Stimulated activated CD4-positive, alpha-beta T cell treated with anti-CD3 and anti-CD28 coated beads, Interleukin-1b, Interleukin-23, amount 100 ng/mL, for 4 hours (primary cell): Measurements from ENCODE around the gene EIF1AX.
A peak's percentile ranks its signal among the peaks of the same experiment; 100 is the strongest.
"Not testable (repeated sequence)": the region's sequence is repeated elsewhere in the genome, so short reads cannot be mapped to it uniquely, and the experiment has no call there.

ENCODE experiments used
- DNase-seq, 2 donors: peaks; one replicate each; pipeline ENCODE4 v3.0.0-alpha.2; 2020; ENCODE audit warnings: low read depth in 2 of 2

EIF1AX gene

GRCh38 chrX:20141281-20142220, at the start of gene EIF1AX:
EIF1AX (minus strand) TSS chrX:20141838; CDS start chrX:20141640, 198 bp downstream.
- peak; percentile 86 to 98 for DNase-seq

GRCh38 chrX:20189171-20189570, 47.5 kb upstream of the EIF1AX start:
- no peak for DNase-seq

GRCh38 chrX:20181598-20182329, 40.1 kb upstream of the EIF1AX start:
- DNase-seq: no peak

- no peak for DNase-seq
Observed at GRCh38 chrX:20177093-20177492, 35.5 kb upstream of the EIF1AX start.

GRCh38 chrX:20173856-20174255, 32.2 kb upstream of the EIF1AX start:
- DNase-seq: no peak

GRCh38 chrX:20173313-20173712, 31.7 kb upstream of the EIF1AX start:
- DNase-seq: no peak

- no peak for DNase-seq
Observed at GRCh38 chrX:20171887-20172286, 30.2 kb upstream of the EIF1AX start.

GRCh38 chrX:20162516-20162915, 20.9 kb upstream of the EIF1AX start:
- not testable (repeated sequence) for DNase-seq

GRCh38 chrX:20159797-20160385, 18.3 kb upstream of the EIF1AX start:
- DNase-seq: no peak

- DNase-seq: no peak
Observed at GRCh38 chrX:20151689-20152088, 10.1 kb upstream of the EIF1AX start.

GRCh38 chrX:20149326-20149725, 7.7 kb upstream of the EIF1AX start:
- DNase-seq: no peak

- DNase-seq: no peak
Observed at GRCh38 chrX:20147561-20147960, 5.9 kb upstream of the EIF1AX start.

- DNase-seq: no peak
Observed at GRCh38 chrX:20144491-20144890, 2.9 kb upstream of the EIF1AX start.

- no peak for DNase-seq
Observed at GRCh38 chrX:20143561-20143960, 1.9 kb upstream of the EIF1AX start.

- DNase-seq: no peak
Observed at GRCh38 chrX:20143111-20143510, 1.5 kb upstream of the EIF1AX start.

- DNase-seq: no peak
Observed at GRCh38 chrX:20140420-20140819, 1.2 kb downstream of the EIF1AX start.

- no peak for DNase-seq
Observed at GRCh38 chrX:20139966-20140365, 1.7 kb downstream of the EIF1AX start.

- DNase-seq: no peak
Observed at GRCh38 chrX:20135944-20136343, 5.7 kb downstream of the EIF1AX start.

GRCh38 chrX:20132666-20133065, 9.0 kb downstream of the EIF1AX start:
- no peak for DNase-seq

- no peak for DNase-seq
Observed at GRCh38 chrX:20130357-20130756, 11.3 kb downstream of the EIF1AX start.

GRCh38 chrX:20129547-20129946, 12.1 kb downstream of the EIF1AX start:
- no peak for DNase-seq

- no peak for DNase-seq
Observed at GRCh38 chrX:20128670-20129069, 13.0 kb downstream of the EIF1AX start.
